Left renal cortex interstitium (tissue), 4 donors: ENCODE data around the gene MAP2K5. TPM values are rescaled to one million over a fixed set of nuclear protein-coding genes. Genes with fewer than 3 reads are reported as not detected.

Experiments used
- DNase-seq, 4 donors: peaks; one replicate each; pipeline ENCODE4 v3.0.0-alpha.2; 2013; ENCODE audit warnings: low read depth in 4 of 4, low spot score in 2 of 4, missing footprints in 1 of 4
- polyA plus RNA-seq, 4 donors: library from polyadenylated mRNA; unstranded; fragments of 120-200 nt; gene quantifications; one replicate each; pipeline ENCODE4 v1.2.1, GENCODE V29; 2013; ENCODE audit not compliant: insufficient read length in 4 of 4

MAP2K5 gene
- 10 to 100 TPM; 18.0 to 22.6 (median 20.6) TPM for polyA plus RNA-seq

DNA sequence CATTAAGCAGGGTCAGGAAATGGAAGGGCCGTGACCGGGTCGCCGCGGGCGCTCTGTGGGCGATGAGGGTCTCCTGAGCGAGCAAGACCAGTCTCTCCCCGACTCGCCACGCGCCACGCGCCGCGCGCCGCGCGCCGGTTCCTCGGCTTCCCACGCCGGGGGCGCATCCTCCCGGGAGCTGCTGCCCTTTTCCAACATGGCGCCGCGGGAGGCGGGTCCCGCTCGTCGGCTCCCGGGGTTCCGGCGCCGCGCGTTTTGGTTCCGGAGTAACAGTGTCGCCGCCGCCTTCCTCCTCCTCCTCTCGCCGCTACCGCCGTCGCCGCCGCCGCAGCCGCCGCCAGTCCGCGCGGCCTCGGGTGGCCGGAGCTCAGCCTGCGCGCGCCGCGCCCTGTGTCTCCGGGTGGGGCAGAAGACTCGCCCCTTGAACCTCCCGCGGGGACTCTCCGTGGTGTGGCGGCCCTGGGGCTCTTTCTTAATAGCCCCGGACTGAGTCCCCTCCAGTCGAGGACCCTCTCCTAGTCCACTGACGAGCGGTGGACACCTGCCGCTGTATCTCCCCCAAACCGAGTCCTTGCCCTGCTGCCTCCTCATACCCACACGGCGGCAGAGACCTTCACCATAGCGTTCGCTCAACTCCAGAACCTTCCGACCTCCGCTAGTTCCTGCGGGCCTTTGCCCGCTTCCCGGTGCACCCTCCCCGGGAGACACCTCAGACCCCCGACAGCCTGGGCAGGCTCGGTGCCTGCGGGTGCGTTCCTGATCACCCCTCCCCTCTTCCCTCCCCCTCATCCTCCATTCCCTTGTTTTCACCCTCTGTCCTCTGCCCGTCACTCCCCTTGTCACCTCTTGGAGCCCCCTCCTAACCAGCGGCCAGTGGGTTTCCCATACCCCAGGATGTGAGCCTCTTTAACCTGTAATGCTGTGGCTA, at the start of gene MAP2K5:
Gene MAP2K5 (plus strand): TSS at position 284 of the 928 bp plus-strand sequence. CDS start 633 bp downstream, at position 917.
- DNase-seq = peak in 1 of 4 donors; percentile 61

DNA sequence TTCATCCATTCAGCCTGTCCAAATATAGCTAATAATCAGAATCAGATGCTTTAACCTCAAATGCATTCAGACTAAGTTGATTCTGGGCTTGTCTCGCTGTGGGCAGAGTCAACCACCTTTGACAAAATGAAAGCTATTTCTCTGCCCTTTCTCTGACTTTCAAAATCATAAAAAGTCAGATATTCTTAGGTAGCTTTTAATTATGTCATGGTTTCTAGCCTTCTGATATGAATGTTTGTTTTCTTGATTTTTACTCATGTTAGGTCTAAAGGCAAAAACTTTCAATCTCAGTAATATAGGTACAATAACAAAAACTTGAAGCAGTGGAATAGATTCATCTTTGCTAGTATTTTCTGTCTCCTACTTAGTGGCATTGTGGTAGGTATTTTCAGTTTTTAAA, 46.9 kb upstream of the MAP2K5 start:
- DNase-seq = no peak

DNA sequence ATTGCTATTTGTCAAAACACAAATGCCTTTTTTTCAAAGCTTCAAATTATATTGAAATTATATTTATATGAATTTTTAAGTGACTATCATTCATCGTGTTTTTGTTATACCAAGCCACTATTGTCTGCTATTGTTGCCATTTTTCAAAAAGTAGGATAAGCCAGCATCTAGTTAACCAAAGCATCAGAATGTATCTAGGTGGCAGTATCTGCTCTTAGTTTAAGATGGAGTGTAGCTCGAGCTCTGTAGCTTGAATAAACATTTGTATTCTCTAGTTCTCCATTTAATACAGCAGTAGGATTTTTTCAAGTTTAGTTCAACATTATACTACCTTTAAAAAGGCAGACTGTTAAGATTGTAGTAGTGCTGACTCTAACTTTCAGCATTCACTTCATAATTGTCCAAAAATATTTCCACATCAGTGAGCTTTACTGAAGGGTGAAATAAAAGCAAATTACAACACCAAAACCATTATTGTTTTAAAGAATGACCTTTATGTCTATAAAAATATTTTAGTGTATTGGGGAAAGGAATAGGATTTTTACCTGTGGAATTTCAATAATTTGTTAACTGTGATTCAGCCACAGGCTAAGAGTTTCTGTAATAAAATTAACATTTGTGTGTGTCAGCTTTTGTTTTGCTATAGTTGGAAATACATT, 41.2 kb upstream of the MAP2K5 start:
- no peak for DNase-seq

DNA sequence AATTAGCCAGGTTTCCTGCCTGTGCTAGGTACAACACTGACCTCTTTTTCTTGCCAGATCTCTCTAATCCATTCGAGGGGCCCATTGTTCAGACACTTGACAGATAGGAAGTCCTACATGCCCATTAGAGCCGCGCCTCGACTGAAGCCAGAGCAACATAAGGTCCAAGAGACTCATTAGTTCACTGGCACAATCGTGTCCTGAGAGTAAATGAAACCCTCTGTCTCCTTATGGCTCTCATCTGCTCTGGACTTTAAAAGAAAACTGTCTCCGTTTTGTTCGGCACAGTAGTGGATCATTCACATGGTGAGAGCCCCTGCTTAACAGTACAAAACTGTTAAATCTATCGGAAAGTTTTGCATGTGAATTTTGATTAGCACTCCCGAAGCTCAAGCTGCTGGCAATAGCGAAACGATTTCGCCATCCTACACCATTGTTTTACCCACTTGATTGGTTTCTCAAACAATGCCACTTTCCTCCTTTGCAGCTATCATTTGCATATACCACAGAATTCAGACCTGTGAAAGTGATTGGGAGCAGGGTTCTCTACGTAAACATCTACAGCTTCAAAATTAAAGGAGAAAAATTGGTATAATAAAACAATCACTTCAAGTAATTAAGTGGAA, 40.6 kb upstream of the MAP2K5 start:
- DNase-seq = no peak

DNA sequence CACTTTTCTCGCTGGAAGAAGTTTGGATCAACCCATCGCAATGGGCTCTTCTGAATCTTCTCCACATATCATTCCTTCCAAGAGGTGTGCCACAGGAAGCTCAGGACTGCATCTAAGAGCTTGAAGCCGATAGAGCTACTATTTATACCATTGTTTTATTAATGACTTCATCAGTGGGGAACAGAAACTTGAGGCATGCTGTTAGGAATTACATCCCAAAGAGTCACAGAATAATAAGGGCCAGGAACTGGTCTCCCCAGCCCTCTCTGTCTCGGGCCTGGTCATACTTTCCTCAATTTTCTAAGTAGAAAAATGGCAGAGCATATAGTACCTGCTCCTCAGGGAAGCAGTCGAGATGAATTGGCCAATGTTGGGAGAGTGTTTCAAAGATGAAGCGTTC, 38.4 kb upstream of the MAP2K5 start:
- no peak for DNase-seq

DNA sequence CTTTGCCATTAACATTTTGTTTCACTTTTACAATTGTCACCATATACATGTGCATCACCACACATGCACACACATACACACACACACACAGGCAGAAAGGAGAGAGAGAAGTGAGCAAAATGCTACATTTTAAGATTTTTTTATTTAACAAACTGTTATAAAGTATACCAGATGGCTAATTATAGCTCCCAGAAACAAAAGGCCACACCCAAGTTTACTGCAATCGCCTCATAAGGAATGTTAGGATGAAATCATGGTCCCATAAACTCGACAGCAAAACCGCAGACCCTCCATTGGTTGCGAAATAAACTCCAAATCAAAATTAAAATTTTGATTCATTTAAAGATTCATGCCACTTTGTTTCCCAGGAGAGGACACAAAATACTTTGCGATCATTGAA, 37.7 kb upstream of the MAP2K5 start:
- DNase-seq = no peak

DNA sequence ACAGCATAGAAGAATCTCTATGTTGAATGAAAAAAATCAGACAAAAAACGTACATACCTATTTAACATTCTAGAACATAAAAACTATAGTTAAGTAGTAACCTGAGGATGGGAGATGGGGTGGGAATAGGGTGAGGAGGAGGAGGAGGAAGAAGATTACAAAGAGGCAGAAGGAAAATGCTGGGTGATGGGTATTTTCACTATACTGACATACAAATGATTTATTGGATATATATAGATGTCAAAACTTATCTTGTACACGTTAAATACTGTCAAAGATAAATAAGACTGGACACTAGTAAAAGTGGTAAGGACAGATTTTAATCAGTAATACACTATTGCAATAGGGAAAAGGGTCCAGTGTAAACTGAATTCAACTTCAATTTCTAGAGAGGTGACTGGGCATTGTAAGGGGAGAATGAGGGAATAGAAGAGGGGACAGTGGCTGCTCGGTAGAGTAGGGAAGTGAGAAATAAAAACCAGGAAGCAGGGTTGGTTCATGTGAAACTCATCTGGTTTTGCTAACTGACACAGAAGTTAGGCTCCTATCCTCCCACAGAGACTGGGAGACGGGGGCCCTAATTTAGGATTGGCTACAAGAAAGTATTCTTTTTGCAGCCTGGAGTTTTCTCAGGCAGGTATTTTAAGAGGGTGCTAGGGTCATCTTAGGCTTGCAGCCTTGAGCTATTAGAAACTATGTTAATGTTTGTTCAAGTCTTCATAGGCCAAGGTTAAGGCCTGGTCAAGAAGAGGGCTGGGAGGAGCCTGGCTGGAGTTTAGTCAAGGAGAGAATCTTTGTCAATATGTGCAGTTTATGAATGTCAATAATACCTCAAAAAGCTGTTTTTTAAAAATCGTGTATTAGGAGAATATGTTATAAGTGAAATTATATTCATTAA, 36.6 kb upstream of the MAP2K5 start:
- DNase-seq = no peak

DNA sequence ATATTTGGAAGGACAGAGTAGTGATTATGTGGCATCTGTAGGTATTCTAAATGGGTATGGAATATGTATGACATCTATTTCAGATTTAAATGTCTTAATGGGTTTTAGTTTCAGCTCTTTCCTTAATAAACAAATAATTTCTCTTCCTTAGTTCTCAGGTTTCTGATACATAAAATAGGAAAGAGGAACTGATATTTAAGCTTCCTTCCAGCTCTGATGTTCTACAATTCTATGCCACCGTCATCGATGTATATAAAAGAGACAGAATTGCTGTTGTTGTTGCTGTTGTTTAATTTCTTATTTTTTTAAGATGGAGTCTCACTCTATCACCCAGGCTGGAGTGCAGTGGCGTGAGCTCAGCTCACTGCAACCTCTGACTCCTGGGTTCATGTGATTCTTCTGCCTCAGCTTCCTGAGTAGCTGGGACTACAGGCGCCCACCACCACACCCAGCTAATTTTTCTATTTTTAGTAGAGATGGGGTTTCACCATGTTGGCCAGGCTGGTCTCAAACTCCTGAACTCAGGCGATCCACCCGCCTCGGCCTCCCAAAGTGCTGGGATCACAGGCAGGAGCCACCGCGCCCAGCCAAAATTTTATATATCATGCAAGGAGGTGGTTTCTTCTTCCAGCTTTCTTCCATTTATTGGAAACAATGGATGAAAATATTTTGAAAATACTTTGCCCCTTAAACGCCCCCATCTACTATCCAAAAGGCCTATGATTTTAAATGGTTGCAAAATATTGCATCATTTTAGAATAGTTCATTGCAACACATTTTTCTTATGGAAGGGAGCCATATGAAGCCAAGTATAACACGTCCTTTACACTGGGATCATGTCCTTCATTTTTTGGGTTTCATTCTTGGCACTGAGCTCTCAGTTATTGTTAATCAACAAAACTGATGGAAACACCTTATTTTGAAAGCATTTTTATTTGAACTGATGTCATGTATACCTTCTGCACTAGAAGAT, 35.4 kb upstream of the MAP2K5 start:
- no peak for DNase-seq

DNA sequence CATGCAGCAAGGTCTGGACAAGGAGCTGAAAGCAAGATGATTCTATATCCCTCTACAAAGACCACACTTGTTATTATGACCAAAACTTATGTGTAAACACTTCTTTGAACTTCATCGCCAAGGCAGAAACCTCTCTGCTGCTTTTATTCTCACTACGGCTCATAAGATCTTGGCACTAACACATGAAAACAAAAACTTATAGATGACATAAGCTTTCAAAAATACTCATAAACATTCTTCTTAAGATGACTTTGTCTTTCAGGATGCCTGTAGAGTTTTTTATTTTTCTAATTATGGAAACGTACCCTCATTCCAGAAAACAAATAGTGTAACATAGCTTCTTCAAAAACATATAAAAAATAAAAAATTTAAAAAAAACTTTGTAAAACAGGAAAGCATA, 34.1 kb upstream of the MAP2K5 start:
- no peak for DNase-seq

DNA sequence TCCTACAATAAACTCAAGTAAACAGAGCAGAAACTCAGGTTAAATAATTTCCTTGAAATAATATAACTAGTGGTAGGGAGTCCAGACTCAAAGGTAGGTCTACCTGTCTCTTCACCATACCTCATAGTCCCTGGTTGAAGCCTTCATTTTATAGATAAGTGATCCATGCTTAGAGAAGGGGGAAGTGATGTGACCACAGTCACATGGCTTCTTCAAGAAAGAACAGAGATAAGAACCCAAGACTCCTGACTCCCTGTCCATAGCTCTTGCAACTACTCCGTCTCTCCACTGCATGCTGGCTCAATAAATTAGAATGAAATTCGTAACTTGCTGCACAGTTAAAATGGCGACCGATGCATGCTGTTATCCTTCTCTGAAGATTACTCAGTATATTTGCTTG, 32.6 kb upstream of the MAP2K5 start:
- DNase-seq = no peak

DNA sequence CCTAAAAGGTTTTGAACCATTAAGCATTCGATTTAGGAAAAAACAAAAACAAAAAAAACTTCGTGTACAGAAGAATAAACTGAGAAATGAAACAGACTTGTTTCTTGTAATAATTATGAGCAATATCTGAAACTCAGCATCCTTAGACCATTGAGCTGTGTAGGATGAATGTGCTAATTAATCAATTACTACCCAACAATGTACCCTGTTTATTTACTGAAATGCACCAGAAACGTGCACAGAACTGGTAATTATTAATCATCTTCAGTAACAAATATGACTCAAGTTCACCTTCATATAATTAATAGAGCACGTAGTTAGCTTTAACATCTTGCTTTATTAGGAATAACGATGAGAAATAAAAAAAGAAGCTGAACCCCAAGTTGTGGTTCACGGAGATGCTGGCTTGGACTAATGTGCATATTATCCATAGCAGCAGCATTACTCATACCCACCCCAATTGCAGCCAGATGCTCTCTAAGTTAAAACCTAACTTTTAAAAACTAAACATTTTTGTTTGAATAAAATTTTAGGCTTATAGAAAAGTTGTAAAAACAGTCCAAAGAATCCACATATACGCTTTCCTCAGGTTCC, 31.8 kb upstream of the MAP2K5 start:
- no peak for DNase-seq

DNA sequence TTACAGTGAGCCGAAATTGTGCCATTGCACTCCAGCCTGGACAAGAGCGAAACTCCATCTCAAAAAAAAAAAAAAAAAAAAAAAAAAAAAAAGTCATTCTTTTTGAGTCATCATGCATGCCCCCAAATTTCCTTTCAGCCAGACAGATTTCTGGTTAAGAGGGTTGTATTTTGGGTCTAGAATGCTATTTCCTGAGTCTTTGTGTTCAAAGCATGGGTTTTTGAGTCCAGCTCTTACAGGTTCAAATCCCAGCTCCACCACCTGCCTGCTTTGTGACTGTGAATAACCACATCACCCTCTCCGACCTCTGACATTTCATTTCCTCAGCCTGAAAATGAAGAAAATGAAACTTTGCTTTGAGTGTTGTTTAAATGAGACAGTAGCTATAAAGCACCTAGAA, 30.9 kb upstream of the MAP2K5 start:
- no peak for DNase-seq

DNA sequence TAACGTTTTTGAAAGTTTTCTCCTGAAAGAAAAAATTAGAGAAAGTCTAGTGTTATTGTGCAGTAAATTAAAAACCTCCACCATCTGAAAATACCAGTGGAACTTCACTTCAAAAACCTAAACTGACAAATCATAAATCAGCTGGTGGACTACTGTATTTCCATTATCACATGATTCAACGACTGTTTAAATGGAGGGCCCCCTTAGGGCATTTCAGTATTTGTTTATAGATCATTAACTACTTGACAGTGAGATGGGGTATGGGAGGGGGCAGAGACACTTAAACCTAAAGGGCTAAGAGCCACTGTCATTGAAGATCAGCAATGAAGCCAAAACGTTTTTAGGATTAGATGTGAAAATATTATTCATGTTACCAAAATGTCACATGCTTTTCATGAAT, 30.4 kb upstream of the MAP2K5 start:
- no peak for DNase-seq

DNA sequence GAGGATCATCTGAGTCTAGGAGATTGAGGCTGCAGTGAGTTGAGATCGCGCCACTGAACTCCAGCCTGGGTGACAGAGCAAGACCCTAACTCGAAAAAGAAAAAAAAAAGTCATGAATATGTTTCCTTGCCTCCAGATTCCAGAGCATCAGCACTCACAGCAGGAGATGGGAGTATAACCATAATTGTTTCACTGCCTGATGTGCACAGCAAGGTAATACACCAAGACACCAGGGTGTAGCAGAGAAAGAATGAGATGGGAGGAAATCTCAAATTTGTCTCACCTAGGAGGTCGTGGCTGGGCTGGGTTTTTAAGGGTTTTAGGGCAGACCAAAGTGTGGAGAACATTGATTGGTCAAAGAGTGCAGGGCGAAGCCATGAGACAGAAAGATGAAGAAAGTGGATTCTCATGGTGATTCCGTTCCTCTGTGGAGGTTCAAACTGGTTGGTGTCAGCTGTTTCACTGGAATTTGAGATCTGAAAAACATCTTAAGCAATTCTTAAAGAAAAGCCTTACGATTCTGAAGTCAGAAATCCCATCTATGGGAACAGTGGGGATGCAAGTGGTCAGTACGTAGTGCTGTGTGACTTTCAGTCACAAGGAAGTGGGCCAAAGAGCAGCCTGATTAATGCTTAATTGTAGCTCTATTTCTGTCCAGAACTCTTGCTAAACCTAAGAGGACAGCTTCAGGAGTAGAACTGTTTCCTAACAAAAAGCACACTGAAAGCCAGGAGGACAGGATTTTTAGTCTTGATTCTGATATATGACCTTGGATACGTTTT, 29.4 kb upstream of the MAP2K5 start:
- DNase-seq = no peak

DNA sequence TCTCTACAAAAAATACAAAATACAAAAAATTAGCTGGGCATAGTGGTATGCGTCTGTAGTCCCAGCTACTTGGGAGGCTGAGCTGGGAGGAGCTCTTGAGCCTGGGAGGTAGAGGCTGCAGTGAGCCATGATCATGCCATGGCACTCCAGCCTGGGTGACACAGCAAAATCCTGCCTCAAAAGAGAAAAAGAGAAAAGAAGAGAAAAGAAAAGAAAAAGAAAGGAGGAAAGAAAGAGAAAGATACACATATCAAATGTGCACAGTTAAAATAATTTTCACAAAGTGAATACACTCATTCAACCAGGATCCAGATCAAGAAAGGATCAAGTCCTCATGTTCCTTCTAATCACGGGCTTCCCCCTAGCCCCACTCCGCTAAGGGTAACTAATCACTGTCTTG, 27.4 kb upstream of the MAP2K5 start:
- DNase-seq = no peak

DNA sequence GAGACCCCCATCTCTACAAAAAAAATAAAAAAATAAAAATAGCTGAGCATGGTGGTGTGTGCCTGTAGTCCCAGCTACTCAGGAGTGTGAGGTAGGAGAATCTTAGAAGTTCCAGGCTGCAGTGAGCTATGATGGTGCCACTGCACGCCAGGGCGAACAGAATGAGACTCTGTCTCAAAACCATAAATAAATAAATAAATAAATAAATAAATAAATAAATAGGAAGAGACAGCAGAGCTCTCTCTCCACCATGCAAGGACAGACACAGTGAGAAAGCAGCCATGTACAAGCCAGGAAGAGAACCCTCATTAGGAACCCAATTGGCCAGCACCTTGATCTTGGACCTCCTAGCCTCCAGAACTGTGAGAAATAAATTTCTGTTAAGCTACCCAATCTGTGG, 26.9 kb upstream of the MAP2K5 start:
- DNase-seq = no peak

DNA sequence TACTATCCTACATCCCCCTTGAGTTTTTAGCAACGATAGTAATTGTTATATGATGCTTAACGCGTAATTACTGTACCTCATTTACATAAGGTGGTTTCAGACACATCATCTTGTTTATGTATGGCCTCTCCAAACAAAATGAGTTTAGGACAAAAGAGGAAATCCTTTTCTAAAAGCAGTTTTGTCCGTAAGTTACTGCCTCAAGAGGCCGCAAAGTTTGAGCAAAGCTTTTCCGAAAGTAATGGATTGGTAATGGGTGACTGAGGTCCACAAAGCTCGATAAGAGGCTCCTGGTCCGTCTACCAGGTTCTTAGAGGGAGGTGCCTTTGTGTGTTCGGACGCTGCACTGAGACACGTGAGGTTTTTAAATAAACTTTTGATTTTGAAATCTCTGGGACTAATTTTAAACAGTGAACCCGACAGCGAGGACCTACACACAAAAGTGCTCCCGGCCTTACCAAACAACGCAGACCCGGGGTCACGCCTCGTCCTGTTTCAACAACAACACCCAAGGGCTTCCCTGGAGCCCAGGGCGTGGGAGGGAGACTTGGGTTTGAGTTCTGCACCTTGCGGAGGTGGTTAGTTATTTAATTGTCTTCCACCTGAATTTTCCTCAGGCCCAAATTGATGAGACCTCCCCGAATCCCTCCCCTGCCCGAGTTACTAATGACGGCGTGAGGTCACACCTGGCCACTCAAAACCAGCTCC, 22.0 kb upstream of the MAP2K5 start:
- DNase-seq = no peak
